ENCODE measurements around the gene KCNN2. TPM values are rescaled to one million over a fixed set of nuclear protein-coding genes. Genes with fewer than 3 reads are reported as not detected.

The KCNN2 gene
- not detected for total RNA-seq

GRCh38 chr5:114361724-114362196 is at the start of gene KCNN2:
TSS of gene KCNN2 (plus strand) at chr5:114362070. CDS start at chr5:114362140, 70 bp downstream.
- DNase-seq: no peak

- DNase-seq: no peak
These were observed 49.2 kb upstream of the KCNN2 start for GRCh38 chr5:114312658-114313057.

DNA sequence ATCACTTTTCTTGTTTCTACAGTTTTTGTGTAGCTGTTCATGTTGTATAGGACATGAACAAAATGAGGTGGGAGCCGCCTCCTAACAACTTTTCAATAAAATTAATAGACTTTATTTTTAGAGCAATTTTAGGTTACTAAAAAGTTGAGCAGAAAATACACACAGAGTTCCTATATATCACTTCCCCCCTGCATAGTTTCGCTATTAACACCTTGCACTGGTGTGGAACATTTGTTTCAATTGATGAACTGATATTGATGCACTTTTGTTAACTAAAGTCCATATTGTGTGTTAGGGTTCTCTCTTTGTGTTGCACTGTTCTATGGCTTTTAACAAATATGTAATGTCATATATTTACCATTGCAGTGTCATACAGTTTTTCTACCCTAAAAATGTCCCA is 47.8 kb upstream of the KCNN2 start:
- DNase-seq: no peak

DNA sequence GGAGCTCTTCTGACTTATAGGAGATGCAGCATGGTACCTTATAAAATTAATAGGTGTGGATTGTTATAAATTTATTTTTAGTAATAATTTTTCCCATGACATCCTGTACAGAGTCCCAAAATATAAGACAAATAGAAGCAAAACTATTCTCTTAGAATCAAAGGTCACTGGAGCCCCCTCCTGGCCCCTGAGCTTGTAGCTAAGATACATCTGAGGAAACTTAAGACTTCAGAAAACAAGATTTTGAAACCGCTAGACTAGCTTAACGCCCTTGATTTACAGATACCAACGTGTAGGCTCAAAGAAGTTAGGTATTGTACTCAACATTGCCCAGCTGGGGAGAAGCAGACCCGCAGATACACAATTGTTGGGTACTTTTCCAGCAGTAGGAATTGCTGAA is 45.7 kb upstream of the KCNN2 start:
- DNase-seq: no peak

- no peak for DNase-seq
These were observed 44.1 kb upstream of the KCNN2 start for GRCh38 chr5:114317751-114318150.

- DNase-seq: no peak
These were observed 42.6 kb upstream of the KCNN2 start for GRCh38 chr5:114319236-114319635.

DNA sequence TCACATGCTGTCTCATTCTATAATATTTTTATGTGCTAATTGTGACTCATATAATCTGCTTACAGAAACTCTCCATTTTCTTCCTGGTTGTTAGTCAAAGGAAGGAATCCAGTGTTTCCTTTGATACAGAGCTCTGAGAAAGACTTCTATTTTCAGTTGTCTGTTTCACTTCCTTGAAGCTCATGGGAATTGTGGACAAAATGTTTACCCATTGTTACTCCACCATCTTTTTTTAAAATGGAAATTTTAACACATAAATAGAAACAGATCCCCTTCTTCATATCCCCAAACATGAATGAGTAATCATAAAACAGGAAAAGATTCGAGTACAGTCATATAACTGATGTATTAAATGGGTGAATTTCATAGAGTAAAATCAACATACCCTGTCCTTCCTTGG is 42.0 kb upstream of the KCNN2 start:
- no peak for DNase-seq

- DNase-seq: no peak
These were observed 37.6 kb upstream of the KCNN2 start for GRCh38 chr5:114324282-114324681.

DNA sequence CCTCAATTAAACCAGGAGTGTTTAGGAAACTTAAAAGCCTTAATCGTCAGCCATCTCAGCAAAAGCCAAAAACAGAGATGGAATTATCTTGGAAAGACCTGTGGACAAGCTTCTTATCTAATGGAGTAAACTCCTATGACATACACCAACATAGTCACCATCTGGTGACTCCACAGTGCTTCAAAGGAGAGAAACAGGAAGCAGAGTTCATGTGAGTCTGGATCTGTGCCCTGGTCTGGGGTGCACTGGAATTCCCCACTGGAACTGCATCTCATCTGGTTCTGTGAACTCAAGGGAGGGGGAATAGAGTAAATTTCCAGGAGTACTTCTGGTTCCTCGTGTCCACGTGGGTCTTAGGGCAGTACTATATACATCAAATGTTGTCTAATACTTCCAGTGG is 36.3 kb upstream of the KCNN2 start:
- DNase-seq: no peak

GRCh38 chr5:114327474-114327873 is 34.4 kb upstream of the KCNN2 start:
- DNase-seq: no peak

DNA sequence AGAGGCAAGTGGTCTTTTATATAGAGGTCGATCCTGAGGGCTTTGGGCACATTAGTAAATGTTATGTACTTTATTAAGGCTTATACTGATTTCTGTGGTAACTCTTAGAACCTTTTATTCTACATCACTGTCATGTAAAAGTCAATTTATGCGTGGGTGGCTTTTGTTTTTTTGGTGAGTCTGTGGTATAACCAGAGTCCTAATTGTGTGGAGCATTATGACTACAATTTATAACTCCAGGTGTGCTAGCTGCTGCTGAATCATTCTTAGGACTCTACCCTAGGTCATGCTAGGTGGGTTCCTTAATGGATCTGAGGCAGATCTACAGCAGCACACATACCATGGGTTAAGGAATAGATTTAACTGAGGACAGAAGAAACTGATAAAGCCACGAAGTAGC is 33.9 kb upstream of the KCNN2 start:
- DNase-seq: no peak

GRCh38 chr5:114330916-114331531 is 30.8 kb upstream of the KCNN2 start:
- DNase-seq: no peak

GRCh38 chr5:114332493-114332892 is 29.4 kb upstream of the KCNN2 start:
- no peak for DNase-seq

GRCh38 chr5:114332925-114333324 is 28.9 kb upstream of the KCNN2 start:
- DNase-seq: no peak

GRCh38 chr5:114335391-114335790 is 26.5 kb upstream of the KCNN2 start:
- DNase-seq: no peak

DNA sequence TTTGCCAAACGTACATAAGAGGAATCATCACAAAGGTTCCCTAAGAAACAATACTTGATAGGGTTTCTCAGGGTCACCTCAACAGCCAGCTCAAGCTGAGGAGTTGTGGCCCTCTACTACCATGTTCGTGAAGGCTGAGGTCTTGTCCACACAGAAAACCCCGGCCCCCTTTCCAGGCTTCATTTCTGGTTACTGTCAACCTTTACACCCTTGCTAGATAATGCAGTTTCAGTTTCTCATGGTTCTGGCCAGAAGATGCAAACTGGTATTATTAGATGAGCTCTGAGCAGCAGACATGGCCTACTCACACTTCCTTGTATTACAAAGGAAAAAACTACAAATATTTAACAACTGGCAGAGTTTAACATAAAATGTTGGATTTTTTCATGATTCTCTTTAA is 22.8 kb upstream of the KCNN2 start:
- no peak for DNase-seq

- DNase-seq: no peak
These were observed 15.7 kb upstream of the KCNN2 start for GRCh38 chr5:114346181-114346580.

GRCh38 chr5:114355086-114355830 is 6.6 kb upstream of the KCNN2 start:
- no peak for DNase-seq

GRCh38 chr5:114358329-114358728 is 3.5 kb upstream of the KCNN2 start:
- no peak for DNase-seq

GRCh38 chr5:114360357-114360756 is 1.5 kb upstream of the KCNN2 start:
- no peak for DNase-seq

GRCh38 chr5:114360816-114361723 is 800 bp upstream of the KCNN2 start:
- no peak for DNase-seq

DNA sequence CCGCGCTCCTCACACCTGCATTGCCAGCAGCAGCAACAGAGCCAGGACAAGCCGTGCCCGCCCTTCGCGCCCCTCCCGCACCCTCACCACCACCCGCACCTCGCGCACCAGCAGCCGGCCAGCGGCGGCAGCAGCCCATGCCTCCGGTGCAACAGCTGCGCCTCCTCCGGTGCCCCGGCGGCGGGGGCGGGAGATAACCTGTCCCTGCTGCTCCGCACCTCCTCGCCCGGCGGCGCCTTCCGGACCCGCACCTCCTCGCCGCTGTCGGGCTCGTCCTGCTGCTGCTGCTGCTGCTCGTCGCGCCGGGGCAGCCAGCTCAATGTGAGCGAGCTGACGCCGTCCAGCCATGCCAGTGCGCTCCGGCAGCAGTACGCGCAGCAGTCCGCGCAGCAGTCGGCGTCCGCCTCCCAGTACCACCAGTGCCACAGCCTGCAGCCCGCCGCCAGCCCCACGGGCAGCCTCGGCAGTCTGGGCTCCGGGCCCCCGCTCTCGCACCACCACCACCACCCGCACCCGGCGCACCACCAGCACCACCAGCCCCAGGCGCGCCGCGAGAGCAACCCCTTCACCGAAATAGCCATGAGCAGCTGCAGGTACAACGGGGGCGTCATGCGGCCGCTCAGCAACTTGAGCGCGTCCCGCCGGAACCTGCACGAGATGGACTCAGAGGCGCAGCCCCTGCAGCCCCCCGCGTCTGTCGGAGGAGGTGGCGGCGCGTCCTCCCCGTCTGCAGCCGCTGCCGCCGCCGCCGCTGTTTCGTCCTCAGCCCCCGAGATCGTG is 517 bp downstream of the KCNN2 start:
- DNase-seq: no peak

Data from effector CD4-positive, alpha-beta T cell (primary cell).